CMK (cell line): ENCODE results near the gene POC1A.

ENCODE experiments used
- DNase-seq: peaks from one replicate; pipeline ENCODE4 v3.0.0-alpha.2; 2010; ENCODE audit warnings: low read depth

Gene POC1A

GRCh38 chr3:52025453-52025852 is 128.8 kb downstream of the POC1A start:
- DNase-seq = no peak
